GM18520 (cell line): Measurements from ENCODE around the gene KRTAP4-3.
"Not testable (repeated sequence)": the region's sequence is repeated elsewhere in the genome, so short reads cannot be mapped to it uniquely, and the experiment has no call there.

Experiments used
- ATAC-seq: cut with Tn5 transposase; IDR thresholded peaks from one replicate; pipeline ENCODE4 v1.9.1; 2021; ENCODE audit not compliant: unreplicated experiment

KRTAP4-3 gene

DNA sequence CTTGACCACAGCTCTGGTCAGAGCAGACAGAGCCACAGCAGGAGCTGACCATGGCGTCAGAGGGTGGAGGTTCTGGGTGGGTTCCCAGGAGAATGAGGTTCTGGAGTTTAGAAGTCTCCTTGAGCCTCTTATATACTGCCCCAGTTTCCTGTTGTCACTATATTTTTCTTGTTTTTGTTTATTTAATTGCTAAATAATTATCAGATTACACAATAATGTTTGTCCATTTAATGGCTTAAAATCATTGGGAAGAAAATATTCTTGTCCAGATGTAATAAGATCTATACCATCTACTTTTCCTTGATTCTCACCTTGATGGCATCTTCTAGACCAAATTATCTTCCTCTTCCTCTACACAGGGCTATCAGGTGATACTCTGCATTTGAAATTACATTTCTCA lies at the start of gene KRTAP4-3:
KRTAP4-3 (minus strand) TSS at position 101 of the 400 bp plus-strand sequence; CDS start at position 52, 49 bp downstream.
- no peak for ATAC-seq

DNA sequence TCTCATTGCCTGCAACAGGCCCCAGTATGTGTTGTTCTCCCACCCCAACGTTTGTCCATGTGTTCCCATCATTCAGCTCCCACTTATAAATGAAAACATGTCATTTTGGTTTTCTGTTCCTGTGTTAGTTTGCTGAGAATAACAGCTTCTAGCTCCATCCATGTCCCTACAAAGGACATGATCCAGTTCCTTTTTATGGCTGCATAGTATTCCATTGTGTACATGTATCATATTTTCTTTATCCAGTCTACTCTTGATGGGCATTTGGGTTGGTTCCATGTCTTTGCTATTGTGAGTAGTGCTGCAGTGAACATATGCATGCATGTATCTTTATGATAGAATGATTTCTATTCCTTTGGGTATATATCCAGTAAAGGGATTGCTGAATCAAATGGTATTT lies 47.7 kb upstream of the KRTAP4-3 start:
- no peak for ATAC-seq

DNA sequence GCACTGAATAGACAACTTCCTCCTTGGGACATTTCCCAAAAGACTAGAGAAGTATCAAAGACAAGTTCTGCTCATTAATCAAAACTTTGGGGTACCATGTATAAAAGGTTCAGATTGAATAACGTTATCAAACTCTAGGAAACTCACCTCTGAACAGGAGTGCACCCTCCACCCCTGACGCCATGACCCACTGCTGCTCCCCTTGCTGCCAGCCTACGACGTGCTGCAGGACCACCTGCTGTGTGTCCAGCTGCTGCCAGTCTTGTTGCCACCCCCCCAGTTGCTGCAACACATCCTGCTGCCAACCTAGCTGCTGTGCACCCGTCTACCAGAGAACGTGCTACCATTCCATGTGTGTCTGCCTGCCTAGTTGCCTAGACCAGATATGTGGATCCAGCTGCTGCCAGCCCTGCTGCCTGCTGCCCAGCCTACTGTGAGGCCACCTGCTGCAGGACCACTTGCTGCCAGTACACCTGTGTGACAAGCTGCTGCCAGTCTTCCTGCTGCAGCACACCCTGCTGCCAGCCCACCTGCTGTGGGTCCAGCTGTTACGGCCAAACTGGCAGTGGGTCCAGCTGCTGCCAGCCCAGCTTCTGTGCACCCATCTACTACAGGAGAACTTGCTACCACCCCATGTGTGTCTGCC lies 44.6 kb upstream of the KRTAP4-3 start:
- ATAC-seq = no peak

DNA sequence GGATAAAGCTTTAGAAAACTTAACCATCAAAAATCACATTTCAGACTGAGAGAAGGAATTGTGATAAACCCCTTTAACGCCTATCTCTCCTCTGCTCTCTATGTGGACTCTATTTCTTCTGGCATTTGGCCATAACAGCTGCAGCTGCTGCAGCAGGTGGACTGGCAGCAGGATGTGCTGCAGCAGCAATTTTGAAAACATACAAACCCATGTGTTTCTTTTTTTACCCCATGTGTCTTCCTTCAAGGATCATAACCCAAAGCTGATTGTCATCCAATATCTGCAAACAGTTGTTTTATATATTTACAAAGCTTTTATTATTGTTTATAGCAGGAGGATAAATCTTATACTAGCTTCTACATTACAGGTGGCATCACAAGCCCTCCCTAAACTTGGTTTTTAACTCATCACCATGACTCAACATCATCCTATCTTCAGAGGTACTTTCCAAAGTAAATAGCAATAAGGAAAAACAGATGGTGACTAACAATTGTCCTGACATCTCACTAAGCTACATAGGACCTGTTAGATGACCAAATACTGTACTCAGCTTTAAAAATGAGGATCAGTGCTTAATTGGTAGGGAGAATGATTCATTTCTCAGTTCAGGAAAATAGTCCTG lies 43.9 kb upstream of the KRTAP4-3 start:
- no peak for ATAC-seq

DNA sequence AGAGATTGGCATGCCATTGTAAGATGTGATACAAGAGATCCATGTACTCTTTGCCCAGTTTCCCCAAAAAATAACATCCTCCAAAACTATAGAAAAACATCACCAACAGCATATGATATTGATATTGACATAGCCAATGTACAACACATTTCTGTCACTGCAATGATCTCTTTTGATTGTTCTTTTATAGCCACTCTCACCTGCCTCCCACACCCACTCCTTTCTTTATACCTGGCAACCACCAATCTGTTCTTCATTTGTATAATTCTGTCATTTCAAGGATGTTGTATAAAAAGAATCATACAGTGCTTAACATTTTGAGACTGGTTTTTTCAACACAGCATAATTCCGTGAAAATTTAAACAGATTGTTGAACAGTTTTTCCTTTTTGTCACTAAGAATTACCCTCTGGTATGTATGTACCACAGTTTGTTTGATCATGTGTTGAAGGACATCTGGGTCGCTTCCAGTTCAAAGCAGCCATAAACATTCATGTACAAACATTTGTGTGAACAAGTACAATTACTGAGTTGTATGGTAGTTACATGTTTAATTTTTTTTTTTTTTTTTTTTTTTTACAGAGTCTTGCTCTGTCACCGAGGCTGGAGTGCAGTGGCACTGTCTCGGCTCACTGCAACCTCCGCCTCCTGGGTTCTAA lies 31.5 kb upstream of the KRTAP4-3 start:
- ATAC-seq = no peak

DNA sequence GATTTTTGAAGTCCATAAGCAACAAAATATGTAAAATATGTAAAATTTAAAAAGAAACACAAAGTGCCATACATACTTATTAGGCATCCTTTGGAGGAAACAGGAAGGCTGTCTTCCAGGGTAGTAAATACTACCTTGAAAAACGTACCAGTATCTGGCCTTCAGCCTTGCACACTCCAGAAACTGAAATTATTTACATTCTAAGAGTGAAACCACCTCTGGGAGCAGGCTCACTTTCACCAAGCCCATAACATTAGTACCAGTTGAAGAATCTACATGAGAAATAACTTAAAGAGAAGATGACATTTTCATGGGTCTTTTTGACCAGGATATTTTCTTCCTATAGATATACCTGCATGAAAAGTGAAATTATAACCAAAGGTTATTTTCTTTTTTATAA lies 28.0 kb upstream of the KRTAP4-3 start:
- no peak for ATAC-seq

DNA sequence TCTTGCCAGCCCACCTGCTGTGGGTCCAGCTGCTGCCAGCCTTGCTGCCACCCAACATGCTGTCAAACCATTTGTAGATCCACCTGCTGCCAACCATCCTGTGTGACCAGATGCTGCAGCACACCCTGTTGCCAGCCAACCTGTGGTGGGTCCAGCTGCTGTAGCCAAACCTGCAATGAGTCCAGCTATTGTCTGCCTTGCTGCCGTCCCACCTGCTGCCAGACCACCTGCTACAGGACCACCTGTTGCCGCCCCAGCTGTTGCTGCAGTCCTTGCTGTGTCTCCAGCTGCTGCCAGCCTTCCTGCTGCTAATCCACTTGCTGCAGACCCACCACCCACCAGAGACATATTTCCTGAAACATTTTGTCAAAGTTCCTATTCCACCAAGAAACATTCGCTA lies 22.3 kb upstream of the KRTAP4-3 start:
- no peak for ATAC-seq

DNA sequence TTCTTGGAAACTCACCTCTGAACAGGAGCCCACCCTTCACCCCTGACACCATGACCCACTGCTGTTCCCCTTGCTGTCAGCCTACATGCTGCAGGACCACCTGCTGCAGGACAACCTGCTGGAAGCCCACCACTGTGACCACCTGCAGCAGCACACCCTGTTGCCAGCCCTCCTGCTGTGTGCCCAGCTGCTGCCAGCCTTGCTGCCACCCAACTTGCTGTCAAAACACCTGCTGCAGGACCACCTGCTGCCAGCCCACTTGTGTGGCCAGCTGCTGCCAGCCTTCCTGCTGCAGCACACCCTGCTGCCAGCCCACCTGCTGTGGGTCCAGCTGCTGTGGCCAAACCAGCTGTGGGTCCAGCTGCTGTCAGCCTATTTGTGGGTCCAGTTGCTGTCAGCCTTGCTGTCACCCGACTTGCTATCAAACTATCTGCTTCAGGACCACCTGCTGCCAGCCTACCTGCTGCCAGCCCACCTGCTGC lies 21.9 kb upstream of the KRTAP4-3 start, which contains the start of gene KRTAP9-1:
KRTAP9-1 (plus strand) TSS at position 51 of the 482 bp plus-strand sequence; CDS start at position 51, 0 bp downstream.
- ATAC-seq = not testable (repeated sequence)

DNA sequence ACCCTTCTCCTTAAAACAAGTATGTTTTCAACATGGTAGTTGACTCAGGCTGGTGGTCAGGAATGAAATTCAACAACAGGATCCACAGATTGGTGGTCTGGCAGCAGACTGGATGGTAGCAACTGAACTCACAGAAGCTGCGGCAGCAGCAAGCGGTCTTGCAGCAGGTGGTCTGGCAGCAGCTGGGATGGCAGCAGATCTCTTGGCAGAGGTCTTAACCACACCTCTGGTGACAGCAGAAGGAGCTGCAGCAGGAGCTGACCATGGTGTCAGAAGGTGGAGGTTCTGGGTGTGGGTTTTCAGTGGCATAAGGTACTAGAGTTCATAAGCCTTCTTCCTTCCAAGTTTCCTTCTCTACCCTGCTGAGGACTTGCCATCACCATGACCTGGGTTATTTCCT lies 18.9 kb upstream of the KRTAP4-3 start:
- ATAC-seq = no peak

DNA sequence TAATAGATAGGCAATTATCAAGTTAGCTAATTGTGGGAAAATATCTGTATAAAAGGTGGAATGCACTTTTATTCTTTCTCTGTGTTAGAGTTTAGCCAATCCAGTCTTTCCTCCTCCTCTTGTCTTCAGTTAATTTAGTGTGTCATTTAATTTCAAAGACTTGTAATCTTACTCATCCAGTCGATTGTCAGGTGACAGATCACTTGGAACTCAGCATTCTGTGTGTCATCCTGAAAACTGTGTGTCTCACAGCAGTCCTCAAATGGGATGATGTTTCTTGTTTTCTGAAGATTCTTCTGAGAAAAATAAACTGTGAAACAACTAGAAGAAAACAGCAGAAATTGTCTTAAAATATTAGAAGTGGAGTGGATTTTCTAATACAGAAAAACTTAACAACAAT lies 17.0 kb upstream of the KRTAP4-3 start:
- ATAC-seq = no peak

DNA sequence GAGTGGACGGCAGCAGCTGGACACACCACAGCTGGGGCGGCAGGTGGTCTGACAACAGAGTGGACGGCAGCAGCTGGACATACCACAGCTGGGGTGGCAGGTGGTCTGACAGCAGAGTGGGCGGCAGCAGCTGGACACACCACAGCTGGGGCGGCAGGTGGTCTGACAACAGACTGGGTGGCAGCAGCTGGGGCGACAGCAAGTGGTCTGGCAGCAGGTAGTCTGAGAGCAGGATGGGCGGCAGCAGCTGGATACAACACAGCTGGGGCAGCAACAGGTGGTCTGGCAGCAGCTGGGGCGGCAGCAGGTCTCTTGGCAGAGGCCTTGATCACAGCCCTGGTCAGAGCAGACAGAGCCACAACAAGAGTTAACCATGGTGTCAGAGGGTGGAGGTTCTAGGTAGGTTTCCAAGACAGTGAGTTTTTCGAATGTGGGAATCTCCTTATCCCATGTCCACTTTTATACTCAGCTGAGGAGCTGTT lies 16.5 kb upstream of the KRTAP4-3 start, which contains the start of gene KRTAP4-1:
KRTAP4-1 (minus strand) TSS at position 432 of the 482 bp plus-strand sequence; CDS start at position 375, 57 bp downstream.
- no peak for ATAC-seq

DNA sequence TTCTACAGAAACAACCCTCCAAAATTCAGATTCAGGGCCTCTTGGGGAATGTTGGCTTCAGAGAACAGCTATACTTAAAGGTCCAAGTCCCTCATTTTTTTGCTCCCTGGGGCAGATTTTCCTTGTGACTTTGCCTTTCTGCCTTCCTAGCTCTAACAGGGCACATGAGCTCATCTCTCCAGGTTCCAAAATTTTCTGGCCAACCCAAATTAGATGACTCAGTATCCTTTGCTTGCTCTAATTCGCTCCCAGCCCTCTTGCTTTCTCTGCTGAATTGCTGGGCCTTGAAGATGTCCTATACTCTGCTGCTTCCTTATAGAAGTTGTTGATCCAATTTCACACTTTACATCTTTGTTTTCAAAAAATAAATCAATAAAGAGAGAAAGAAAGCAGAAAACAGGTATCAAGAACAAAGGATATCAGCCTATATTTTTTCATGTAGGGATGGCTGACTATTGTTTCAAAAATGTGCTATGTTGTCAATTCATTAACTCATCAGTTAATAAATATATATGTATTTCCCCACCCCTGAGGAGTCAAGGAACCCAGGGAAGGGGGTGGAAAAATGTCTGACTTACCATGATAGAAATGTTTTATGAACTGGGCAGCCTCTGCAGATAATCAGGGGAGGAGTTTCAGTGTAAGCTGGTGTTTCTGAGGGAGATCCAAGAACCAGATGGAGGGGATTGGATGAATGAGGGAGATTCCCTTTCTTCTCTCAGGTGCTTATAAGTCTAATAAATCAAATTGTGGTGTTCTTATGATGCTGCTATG lies 11.0 kb upstream of the KRTAP4-3 start:
- no peak for ATAC-seq

DNA sequence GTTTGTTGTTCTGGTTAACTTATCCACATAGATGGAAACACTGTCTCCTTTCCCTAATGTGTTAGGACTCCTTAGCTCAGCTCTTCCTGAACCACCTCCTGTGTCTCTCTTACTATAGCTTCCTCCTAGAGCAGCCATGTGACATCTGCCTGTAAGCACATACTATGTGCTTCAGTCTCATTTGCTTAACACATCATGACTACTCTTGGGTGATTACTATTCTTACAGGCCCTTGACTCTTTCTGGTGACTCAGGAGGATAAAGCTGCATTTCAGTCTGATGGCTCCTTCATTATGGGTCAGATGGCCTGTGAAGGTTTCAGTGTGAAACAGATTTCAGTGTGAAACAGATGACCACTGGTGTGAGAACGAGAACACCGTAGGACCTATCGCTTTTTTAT lies 10.3 kb upstream of the KRTAP4-3 start:
- ATAC-seq = no peak

DNA sequence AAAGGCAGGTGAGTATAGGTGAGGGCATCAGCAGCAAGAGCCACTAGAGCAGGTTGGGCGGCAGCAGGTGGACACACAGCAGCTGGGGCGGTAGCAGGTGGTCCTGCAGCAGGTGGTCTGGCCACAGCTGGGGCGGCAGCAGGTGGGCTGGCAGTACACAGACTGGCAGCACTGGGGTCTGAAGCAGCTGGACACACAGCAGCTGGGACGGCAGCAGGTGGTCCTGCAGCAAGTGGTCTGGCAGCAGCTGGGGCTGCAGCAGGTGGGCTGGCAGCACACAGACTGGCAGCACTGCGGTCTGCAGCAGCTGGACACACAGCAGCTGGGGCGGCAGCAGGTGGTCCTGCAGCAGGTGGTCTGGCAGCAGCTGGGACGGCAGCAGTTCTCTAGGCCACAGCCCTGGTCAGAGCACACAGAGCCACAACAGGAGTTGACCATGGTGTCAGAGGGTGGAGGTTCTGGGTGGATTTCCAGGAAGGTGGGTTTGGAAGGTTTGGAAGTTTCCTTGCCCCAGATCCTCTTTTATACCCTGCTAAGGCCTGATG lies 9.8 kb upstream of the KRTAP4-3 start, which contains the start of gene KRTAP4-2:
KRTAP4-2 (minus strand) TSS at position 495 of the 545 bp plus-strand sequence; CDS start at position 438, 57 bp downstream.
- ATAC-seq = no peak

DNA sequence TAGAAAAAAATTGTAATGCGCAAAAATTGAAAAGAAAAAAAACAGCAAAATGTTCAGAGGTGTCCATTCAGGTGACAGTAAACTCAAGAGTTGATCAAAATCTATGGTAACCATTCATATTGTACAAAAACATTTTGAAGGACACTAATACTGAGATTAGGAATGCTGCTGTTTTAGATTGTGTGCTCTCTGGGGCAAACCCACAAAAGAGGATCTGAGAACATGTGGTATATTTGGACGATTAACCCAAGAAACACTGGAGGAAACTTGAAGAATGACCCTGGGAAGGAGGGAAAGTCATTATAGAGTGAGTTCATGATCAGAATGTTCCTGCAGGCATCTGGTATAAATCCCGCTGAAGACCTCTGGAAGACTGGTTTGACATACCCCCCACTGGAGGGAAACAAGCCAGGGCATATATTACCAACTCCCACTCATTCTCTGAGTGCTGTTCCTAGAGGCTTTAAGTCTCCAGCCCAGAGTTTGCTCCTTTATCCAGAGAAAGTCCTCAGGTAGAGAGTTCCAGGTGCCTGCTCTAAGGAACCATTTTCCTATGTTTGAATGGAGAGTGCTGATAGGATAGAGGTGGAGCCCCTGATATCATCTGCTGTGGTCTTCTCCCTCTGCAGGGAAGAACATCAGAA lies 8.8 kb upstream of the KRTAP4-3 start:
- ATAC-seq = no peak

DNA sequence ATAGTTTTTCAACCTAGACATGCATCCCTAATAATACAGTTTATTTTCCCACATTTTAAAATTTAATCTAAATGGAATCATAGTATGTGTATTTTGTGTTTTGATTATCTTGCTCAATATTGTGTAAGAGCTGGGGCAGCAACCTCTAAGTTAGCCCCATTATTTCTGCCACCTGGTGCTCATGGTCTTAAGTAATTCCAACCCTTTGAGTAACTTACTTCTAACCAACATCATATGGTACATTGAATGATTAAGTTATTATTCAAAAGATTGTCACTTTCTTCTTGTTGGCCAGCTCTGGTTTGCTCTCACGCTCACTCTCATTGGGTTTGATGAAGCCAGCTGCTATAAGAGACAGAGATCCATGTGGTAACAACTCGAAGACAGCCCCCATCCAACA lies 3.9 kb upstream of the KRTAP4-3 start:
- no peak for ATAC-seq

DNA sequence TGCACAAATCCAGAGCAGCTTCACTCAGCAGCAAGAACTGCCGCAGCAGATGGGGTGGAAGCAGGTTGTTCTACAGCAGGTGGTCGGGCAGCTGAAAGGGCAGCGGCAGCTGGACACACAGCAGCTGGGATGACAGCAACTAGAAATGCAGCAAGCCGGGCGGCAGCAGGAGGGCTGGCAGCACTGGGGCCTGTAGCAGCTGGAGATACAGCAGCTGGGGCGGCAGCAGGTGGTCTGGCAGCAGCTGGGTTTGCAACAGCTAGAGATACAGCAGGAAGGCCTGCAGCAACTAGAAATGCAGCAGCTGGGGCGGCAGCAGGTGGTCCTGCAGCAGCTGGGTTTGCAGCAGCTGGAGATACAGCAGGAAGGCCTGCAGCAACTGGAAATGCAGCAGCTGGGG lies 460 bp downstream of the KRTAP4-3 start:
- no peak for ATAC-seq

DNA sequence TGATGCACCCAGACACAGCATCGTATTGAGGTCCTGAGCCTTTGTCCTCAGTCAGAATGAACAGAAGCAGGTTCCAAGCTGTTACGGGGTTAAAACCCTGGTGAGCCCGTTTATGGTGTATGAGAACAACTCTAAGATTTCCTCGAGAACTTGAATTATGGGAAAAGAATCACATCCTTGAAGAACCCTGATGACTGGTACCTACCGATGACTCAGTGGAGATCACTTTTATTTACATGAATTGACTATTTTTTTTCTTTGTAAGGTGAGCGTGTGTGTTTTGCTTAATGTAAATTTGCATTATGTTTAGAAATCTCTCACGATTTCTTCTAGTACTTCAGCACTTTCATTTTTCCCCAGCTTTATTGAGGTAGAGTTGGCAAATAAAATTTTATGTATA lies 4.2 kb downstream of the KRTAP4-3 start:
- ATAC-seq = no peak

DNA sequence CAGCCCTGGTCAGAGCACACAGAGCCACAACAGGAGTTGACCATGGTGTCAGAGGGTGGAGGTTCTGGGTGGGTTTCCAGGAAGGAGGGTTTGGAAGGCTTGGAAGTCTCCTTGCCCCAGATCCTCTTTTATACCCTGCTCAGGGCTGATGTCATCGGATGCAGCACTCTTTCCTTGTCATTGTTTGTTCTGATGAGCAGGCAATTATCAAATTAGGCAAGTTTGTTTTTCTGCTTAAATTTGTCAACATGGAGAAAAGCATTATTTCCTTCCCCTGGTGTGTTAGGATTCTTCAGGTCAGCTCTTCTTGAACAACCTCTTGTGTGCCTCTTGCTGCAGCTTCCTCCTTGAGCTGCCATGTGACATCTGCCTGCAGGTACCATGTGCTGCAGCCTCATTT lies 7.4 kb downstream of the KRTAP4-3 start, which contains the start of gene KRTAP4-4:
KRTAP4-4 (minus strand) TSS at position 101 of the 400 bp plus-strand sequence; CDS start at position 44, 57 bp downstream.
- no peak for ATAC-seq

DNA sequence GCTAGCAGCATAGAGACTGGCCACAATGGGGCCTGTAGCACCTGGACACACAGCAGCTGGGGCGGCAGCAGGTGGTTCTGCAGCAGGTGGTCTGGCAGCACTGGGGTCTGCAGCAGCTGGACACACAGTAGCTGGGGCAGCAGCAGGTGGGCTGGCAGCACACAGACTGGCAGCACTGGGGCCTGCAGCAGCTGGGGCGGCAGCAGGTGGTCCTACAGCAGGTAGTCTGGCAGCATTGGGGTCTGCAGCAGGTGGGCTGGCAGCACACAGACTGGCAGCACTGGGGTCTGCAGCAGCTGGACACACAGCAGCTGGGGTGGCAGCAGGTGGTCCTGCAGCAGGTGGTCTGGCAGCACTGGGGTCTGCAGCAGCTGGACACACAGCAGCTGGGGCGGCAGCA lies 7.8 kb downstream of the KRTAP4-3 start:
- ATAC-seq = not testable (repeated sequence)
